Neuronal stem cell (in vitro differentiated cells): Measurements from ENCODE around the gene SPOCK3.

Source experiments
- DNase-seq: peaks from one replicate; pipeline ENCODE4 v3.0.0-alpha.2; 2013; ENCODE audit warnings: low spot score
- H2AFZ ChIP-seq: one replicate; pipeline ENCODE4 v1.6.1; 2013; ENCODE audit warnings: mild to moderate bottlenecking, low read length, inconsistent platforms
- H2AK5ac ChIP-seq: 2 replicates; pipeline ENCODE4 v1.6.1; 2013; ENCODE audit warnings: low read depth, mild to moderate bottlenecking, inconsistent platforms, low read length, moderate library complexity, mixed read lengths
- H2BK120ac ChIP-seq: 2 replicates; pipeline ENCODE4 v1.6.1; 2013; ENCODE audit warnings: low read depth, mild to moderate bottlenecking, inconsistent platforms, low read length, moderate library complexity, mixed read lengths
- H2BK12ac ChIP-seq: one replicate; pipeline ENCODE4 v1.6.1; 2013; ENCODE audit warnings: low read length, inconsistent platforms
- H2BK15ac ChIP-seq: 2 replicates; pipeline ENCODE4 v1.6.1; 2013; ENCODE audit warnings: mild to moderate bottlenecking, low read length, inconsistent platforms, mixed read lengths
- H2BK5ac ChIP-seq: one replicate; pipeline ENCODE4 v1.6.1; 2013; ENCODE audit warnings: inconsistent platforms, mild to moderate bottlenecking, low read length, moderate library complexity
- H3K14ac ChIP-seq: one replicate; pipeline ENCODE4 v1.6.1; 2013; ENCODE audit warnings: low read length, inconsistent platforms
- H3K18ac ChIP-seq: 2 replicates; pipeline ENCODE4 v1.6.1; 2013; ENCODE audit warnings: low read length, inconsistent platforms
- H3K23ac ChIP-seq: 2 replicates; pipeline ENCODE4 v1.6.1; 2013; ENCODE audit warnings: low read depth, mild to moderate bottlenecking, mixed read lengths, low read length, inconsistent platforms; ENCODE audit not compliant: poor library complexity
- H3K27ac ChIP-seq: replicated peaks from 3 replicates; pipeline ENCODE4 v1.5.1; 2013; ENCODE audit warnings: low read length, inconsistent platforms
- H3K27me3 ChIP-seq, 3 experiments: 2 replicates each; pipeline ENCODE4 v1.6.1; 2013; ENCODE audit warnings: low read length in 3 of 3, mild to moderate bottlenecking in 2 of 3, inconsistent platforms in 1 of 3, low read depth in 1 of 3, mixed read lengths in 1 of 3, moderate library complexity in 1 of 3; ENCODE audit not compliant: control insufficient read depth in 3 of 3, insufficient read depth in 3 of 3
- H3K36me3 ChIP-seq, 2 donors: replicated peaks in 1 of 2; 2 replicates each; pipeline ENCODE4 v1.6.1; 2013; ENCODE audit warnings: low read length in 2 of 2; ENCODE audit not compliant: control insufficient read depth in 2 of 2, insufficient read depth in 2 of 2
- H3K4ac ChIP-seq: 2 replicates; pipeline ENCODE4 v1.6.1; 2013; ENCODE audit warnings: inconsistent platforms, mild to moderate bottlenecking, low read length, moderate library complexity
- H3K4me1 ChIP-seq, 2 donors: 1 replicate in 1 of 2; 2 replicates in 1 of 2; pipeline ENCODE4 v1.6.1; 2013; ENCODE audit warnings: low read length in 2 of 2, low read depth in 1 of 2; ENCODE audit not compliant: control insufficient read depth in 2 of 2, insufficient read depth in 1 of 2
- H3K4me2 ChIP-seq: one replicate; pipeline ENCODE4 v1.6.1; 2013; ENCODE audit warnings: mild to moderate bottlenecking, low read length, inconsistent platforms; ENCODE audit not compliant: insufficient read depth, poor library complexity, severe bottlenecking
- H3K4me3 ChIP-seq, 2 donors: 2 replicates each; pipeline ENCODE4 v1.5.1; 2013; ENCODE audit warnings: low read length in 2 of 2, mild to moderate bottlenecking in 2 of 2, inconsistent platforms in 1 of 2, moderate library complexity in 1 of 2
- H3K79me1 ChIP-seq: one replicate; pipeline ENCODE4 v1.6.1; 2013; ENCODE audit warnings: low read depth, mild to moderate bottlenecking, inconsistent platforms, low read length, moderate library complexity
- H3K9ac ChIP-seq: one replicate; pipeline ENCODE4 v1.6.1; 2013; ENCODE audit warnings: mild to moderate bottlenecking, low read depth, low read length, inconsistent platforms; ENCODE audit not compliant: poor library complexity
- H3K9me3 ChIP-seq, 2 donors: replicated peaks in 1 of 2; 2 replicates each; pipeline versions ENCODE3 to v1.6.1; 2013; ENCODE audit warnings: low read length in 2 of 2, mild to moderate bottlenecking in 2 of 2, inconsistent platforms in 1 of 2, low read depth in 1 of 2, mixed read lengths in 1 of 2, moderate library complexity in 1 of 2; ENCODE audit not compliant: control insufficient read depth in 2 of 2, insufficient read depth in 1 of 2
- H4K8ac ChIP-seq: one replicate; pipeline ENCODE4 v1.6.1; 2013; ENCODE audit warnings: low read depth, mild to moderate bottlenecking, inconsistent platforms, low read length, moderate library complexity
- H4K91ac ChIP-seq: one replicate; pipeline ENCODE4 v1.6.1; 2013; ENCODE audit warnings: low read length, low read depth, mild to moderate bottlenecking, inconsistent platforms; ENCODE audit not compliant: poor library complexity
- WGBS, 2 donors: extraction: QIAGEN DNeasy Blood & Tissue Kit; methylation state at CpG; one replicate each; pipeline ENCODE4 v1.1.7; 2013; ENCODE audit warnings: missing lambda C conversion rate in 2 of 2, mixed read lengths in 1 of 2; ENCODE audit not compliant: insufficient read length in 2 of 2, insufficient replicate concordance in 1 of 2; ENCODE audit errors: extremely low coverage in 2 of 2; 5-methylcytosine and 5-hydroxymethylcytosine counted together

Gene SPOCK3

DNA sequence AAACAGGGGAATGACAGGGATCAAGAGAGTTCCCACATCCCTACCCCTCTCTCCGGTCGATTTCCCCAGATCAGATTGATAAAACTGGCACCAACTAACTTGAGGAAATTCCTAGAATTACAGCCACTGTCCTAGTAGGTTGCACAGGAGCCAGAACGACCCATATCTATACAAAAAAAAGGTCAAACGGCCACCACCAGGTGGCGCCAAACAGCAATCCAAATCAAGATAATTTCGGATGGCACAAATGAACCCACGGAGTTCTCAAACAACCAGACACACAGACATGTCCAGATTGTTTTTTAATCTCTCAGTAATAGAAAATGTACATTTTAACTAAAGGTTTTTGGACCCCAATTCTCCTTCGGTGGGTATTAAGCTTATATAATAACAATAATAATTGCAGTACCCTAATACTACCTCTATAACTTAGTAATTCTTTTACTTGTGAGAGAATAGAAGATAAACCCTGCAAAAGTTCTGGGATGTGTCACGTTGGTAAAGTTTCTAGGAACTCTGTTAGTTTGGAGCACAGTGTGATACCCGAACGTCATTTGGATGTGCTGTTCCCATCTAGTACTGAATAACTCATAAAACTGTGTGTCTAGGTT lies 212.6 kb downstream of the SPOCK3 start:
- Histone ChIP-seq H3K36me3 (no peaks in the 10 kb centered on the region), H3K18ac (no peak overlapping the region), H2BK120ac (no peak overlapping the region), H3K4ac (no peak overlapping the region), H3K4me2 (no peak overlapping the region), H2AFZ (no peak overlapping the region), H3K14ac (no peak overlapping the region), H3K9ac (no peak overlapping the region), H3K27me3 (no peaks in the 10 kb centered on the region), H2BK15ac (no peak overlapping the region), H4K8ac (no peak overlapping the region), H2BK12ac (no peak overlapping the region), H3K79me1 (no peaks in the 10 kb centered on the region), H3K27ac (no peak overlapping the region), H2BK5ac (no peak overlapping the region), H3K4me1 (no peaks in the 10 kb centered on the region), H3K23ac (no peak overlapping the region), H2AK5ac (no peak overlapping the region), H3K4me3 (no peak overlapping the region), H4K91ac (no peak overlapping the region), H3K9me3 (no peaks in the 10 kb centered on the region)
- peak; percentile 75 for DNase-seq
- no CpG with 5 or more reads among the region's 11 CpGs for WGBS, 2 donors

DNA sequence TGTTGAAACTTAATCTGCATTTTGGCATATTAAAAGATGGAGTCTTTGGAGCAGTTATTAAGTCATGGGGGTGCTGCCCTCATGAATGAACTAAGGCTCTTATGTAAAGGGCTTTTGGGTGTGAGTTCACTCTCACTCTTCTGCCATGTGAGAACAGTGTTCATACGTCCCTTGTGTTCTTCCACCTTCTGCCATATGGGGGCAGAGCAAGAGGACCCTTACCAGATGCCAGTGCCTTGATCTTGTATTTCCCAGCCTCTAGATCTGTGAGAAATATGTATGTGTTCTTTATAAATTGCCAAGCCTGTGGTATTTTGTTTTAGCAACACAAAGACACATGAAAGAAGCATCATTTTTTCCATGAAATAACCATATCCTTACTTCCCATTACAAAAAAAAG lies 213.9 kb downstream of the SPOCK3 start:
- Histone ChIP-seq H2BK120ac (no peak overlapping the region), H2BK5ac (no peak overlapping the region), H3K18ac (no peak overlapping the region), H3K4me2 (no peak overlapping the region), H3K27me3 (no peaks in the 10 kb centered on the region), H2AFZ (no peak overlapping the region), H2BK15ac (no peak overlapping the region), H3K36me3 (no peaks in the 10 kb centered on the region), H3K23ac (no peak overlapping the region), H3K79me1 (no peaks in the 10 kb centered on the region), H3K9ac (no peak overlapping the region), H3K27ac (no peak overlapping the region), H4K8ac (no peak overlapping the region), H3K14ac (no peak overlapping the region), H3K4ac (no peak overlapping the region), H3K4me1 (no peaks in the 10 kb centered on the region), H3K4me3 (no peak overlapping the region), H3K9me3 (no peaks in the 10 kb centered on the region), H2AK5ac (no peak overlapping the region), H2BK12ac (no peak overlapping the region), H4K91ac (no peak overlapping the region)
- no peak for DNase-seq
- no CpG with 5 or more reads among the region's 1 CpG for WGBS, 2 donors

DNA sequence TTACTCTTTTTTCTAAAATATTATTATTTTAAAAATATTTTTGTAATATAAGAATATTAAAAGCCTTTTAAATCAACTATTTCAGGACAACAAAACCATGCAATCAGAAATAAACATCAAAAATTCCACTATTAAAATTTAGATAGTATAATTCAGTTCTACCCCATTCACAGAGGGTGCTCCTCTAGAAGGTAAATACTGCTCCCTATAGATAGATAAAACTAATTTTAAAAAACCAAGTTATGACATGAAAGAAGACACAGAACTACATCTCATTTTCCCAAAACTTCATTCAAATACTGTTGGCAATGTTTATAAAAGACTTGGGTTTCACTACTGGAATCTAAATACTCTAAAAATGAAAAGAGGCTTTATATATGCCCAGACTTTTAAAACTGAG lies 219.3 kb downstream of the SPOCK3 start:
- Histone ChIP-seq H4K8ac (no peak overlapping the region), H3K27me3 (no peaks in the 10 kb centered on the region), H3K27ac (no peak overlapping the region), H3K4me3 (no peak overlapping the region), H2BK15ac (no peak overlapping the region), H2BK120ac (no peak overlapping the region), H3K4ac (no peak overlapping the region), H2AFZ (no peak overlapping the region), H3K79me1 (no peaks in the 10 kb centered on the region), H3K14ac (no peak overlapping the region), H2BK12ac (no peak overlapping the region), H3K23ac (no peak overlapping the region), H3K9me3 (no peaks in the 10 kb centered on the region), H3K9ac (no peak overlapping the region), H3K36me3 (no peaks in the 10 kb centered on the region), H3K18ac (no peak overlapping the region), H3K4me2 (no peak overlapping the region), H4K91ac (no peak overlapping the region), H2BK5ac (no peak overlapping the region), H2AK5ac (no peak overlapping the region), H3K4me1 (no peaks in the 10 kb centered on the region)
- no peak for DNase-seq

DNA sequence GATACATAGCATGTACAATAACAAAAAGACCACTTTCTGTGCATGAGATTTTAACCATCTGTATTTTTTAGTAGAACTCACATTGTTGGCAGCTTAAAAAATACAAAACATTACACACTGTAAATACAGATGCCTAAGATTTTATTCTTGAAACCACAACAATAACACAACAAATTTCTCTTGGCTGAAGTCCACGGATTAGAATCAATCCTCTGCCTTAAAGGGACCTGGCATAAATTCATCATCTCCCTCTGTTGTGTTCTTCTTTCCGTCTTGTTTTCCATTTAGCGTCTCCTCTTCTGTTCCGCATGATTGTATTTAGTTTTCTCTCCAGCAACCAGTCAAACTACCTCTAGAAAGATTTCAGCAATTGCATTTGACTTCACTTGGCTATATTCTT lies 231.0 kb downstream of the SPOCK3 start:
- no peak overlapping the region for H4K8ac ChIP-seq
- no peak overlapping the region for H3K27ac ChIP-seq
- no peaks in the 10 kb centered on the region for H3K4me1 ChIP-seq
- H3K9ac ChIP-seq, result no peak overlapping the region
- DNase-seq, result no peak
- H3K4ac ChIP-seq, result no peak overlapping the region
- no peak overlapping the region for H4K91ac ChIP-seq
- H3K23ac ChIP-seq, result no peak overlapping the region
- H2AFZ ChIP-seq, result no peak overlapping the region
- no peak overlapping the region for H3K18ac ChIP-seq
- no peak overlapping the region for H2AK5ac ChIP-seq
- H3K14ac ChIP-seq, result no peak overlapping the region
- H3K36me3 ChIP-seq, result no peaks in the 10 kb centered on the region
- H2BK12ac ChIP-seq, result no peak overlapping the region
- H3K4me3 ChIP-seq, result no peak overlapping the region
- no peak overlapping the region for H2BK15ac ChIP-seq
- no peak overlapping the region for H2BK120ac ChIP-seq
- no peaks in the 10 kb centered on the region for H3K9me3 ChIP-seq
- no peaks in the 10 kb centered on the region for H3K79me1 ChIP-seq
- WGBS, 2 donors, result no CpG with 5 or more reads among the region's 4 CpGs
- no peak overlapping the region for H2BK5ac ChIP-seq
- H3K27me3 ChIP-seq, result no peaks in the 10 kb centered on the region
- no peak overlapping the region for H3K4me2 ChIP-seq
